ENCODE results near the gene TMCO1.
"Not testable (repeated sequence)": the region's sequence is repeated elsewhere in the genome, so short reads cannot be mapped to it uniquely, and the experiment has no call there.

The TMCO1 gene

GRCh38 chr1:165783519-165783918, 14.9 kb upstream of the TMCO1 start:
- not testable (repeated sequence) for H3K27me3 ChIP-seq (ENCODE audit: control insufficient read depth, insufficient read depth, low read length); H3K9me3 ChIP-seq (ENCODE audit: control insufficient read depth, insufficient read depth, low read length); H3K36me3 ChIP-seq (ENCODE audit: control insufficient read depth, insufficient read depth, low read length); DNase-seq (ENCODE audit: low read depth, low spot score); H3K27ac ChIP-seq (ENCODE audit: low read length); H3K4me3 ChIP-seq (ENCODE audit: low read length); H3K4me1 ChIP-seq (ENCODE audit: control insufficient read depth, insufficient read depth, low read length)
- no CpG with 5 or more reads among the region's 11 CpGs for WGBS (ENCODE audit: insufficient coverage, insufficient read length)

- H3K4me1 ChIP-seq (ENCODE audit: control insufficient read depth, insufficient read depth, low read length); H3K36me3 ChIP-seq (ENCODE audit: control insufficient read depth, insufficient read depth, low read length); H3K27me3 ChIP-seq (ENCODE audit: control insufficient read depth, insufficient read depth, low read length); DNase-seq (ENCODE audit: low read depth, low spot score); H3K4me3 ChIP-seq (ENCODE audit: low read length); H3K27ac ChIP-seq (ENCODE audit: low read length); H3K9me3 ChIP-seq (ENCODE audit: control insufficient read depth, insufficient read depth, low read length): not testable (repeated sequence)
- WGBS (ENCODE audit: insufficient coverage, insufficient read length) = no CpG with 5 or more reads among the region's 3 CpGs
These were observed 9.5 kb upstream of the TMCO1 start for GRCh38 chr1:165778197-165778596.

GRCh38 chr1:165773324-165773965, 4.8 kb upstream of the TMCO1 start:
- H3K9me3 ChIP-seq (ENCODE audit: control insufficient read depth, insufficient read depth, low read length) = no peaks in the 10 kb centered on the region
- no peaks in the 10 kb centered on the region for H3K4me1 ChIP-seq (ENCODE audit: control insufficient read depth, insufficient read depth, low read length)
- no peak overlapping the region for H3K4me3 ChIP-seq (ENCODE audit: low read length)
- no peak for DNase-seq (ENCODE audit: low read depth, low spot score)
- no CpG with 5 or more reads among the region's 9 CpGs for WGBS (ENCODE audit: insufficient coverage, insufficient read length)
- H3K27me3 ChIP-seq (ENCODE audit: control insufficient read depth, insufficient read depth, low read length) = no peaks in the 10 kb centered on the region
- H3K27ac ChIP-seq (ENCODE audit: low read length) = no peak overlapping the region
- H3K36me3 ChIP-seq (ENCODE audit: control insufficient read depth, insufficient read depth, low read length) = no peaks in the 10 kb centered on the region

GRCh38 chr1:165772739-165773138, 4.1 kb upstream of the TMCO1 start:
- Histone ChIP-seq H3K27ac (ENCODE audit: low read length) (no peak overlapping the region), H3K4me3 (ENCODE audit: low read length) (no peak overlapping the region), H3K9me3 (ENCODE audit: control insufficient read depth, insufficient read depth, low read length) (no peaks in the 10 kb centered on the region), H3K36me3 (ENCODE audit: control insufficient read depth, insufficient read depth, low read length) (no peaks in the 10 kb centered on the region), H3K27me3 (ENCODE audit: control insufficient read depth, insufficient read depth, low read length) (no peaks in the 10 kb centered on the region), H3K4me1 (ENCODE audit: control insufficient read depth, insufficient read depth, low read length) (no peaks in the 10 kb centered on the region)
- DNase-seq (ENCODE audit: low read depth, low spot score) = no peak
- 100% methylated on average over 3 of the region's 3 CpGs for WGBS (ENCODE audit: insufficient coverage, insufficient read length)

GRCh38 chr1:165764277-165764676, 4.4 kb downstream of the TMCO1 start:
- no peaks in the 10 kb centered on the region; the same call in 1 of the 2 replicates for H3K36me3 ChIP-seq (ENCODE audit: control insufficient read depth, insufficient read depth, low read length)
- H3K4me3 ChIP-seq (ENCODE audit: low read length) = no peak overlapping the region
- no peaks in the 10 kb centered on the region for H3K27me3 ChIP-seq (ENCODE audit: control insufficient read depth, insufficient read depth, low read length)
- DNase-seq (ENCODE audit: low read depth, low spot score) = no peak
- no peaks in the 10 kb centered on the region for H3K4me1 ChIP-seq (ENCODE audit: control insufficient read depth, insufficient read depth, low read length)
- WGBS (ENCODE audit: insufficient coverage, insufficient read length) = no CpG with 5 or more reads among the region's 1 CpG
- H3K9me3 ChIP-seq (ENCODE audit: control insufficient read depth, insufficient read depth, low read length) = no peaks in the 10 kb centered on the region
- no peak overlapping the region for H3K27ac ChIP-seq (ENCODE audit: low read length)

- Histone ChIP-seq H3K4me1 (ENCODE audit: control insufficient read depth, insufficient read depth, low read length) (no peaks in the 10 kb centered on the region), H3K36me3 (ENCODE audit: control insufficient read depth, insufficient read depth, low read length) (no peaks in the 10 kb centered on the region; the same call in 1 of the 2 replicates), H3K4me3 (ENCODE audit: low read length) (no peak overlapping the region), H3K27ac (ENCODE audit: low read length) (no peak overlapping the region), H3K27me3 (ENCODE audit: control insufficient read depth, insufficient read depth, low read length) (no peaks in the 10 kb centered on the region), H3K9me3 (ENCODE audit: control insufficient read depth, insufficient read depth, low read length) (no peaks in the 10 kb centered on the region)
- WGBS (ENCODE audit: insufficient coverage, insufficient read length) = no CpG with 5 or more reads among the region's 2 CpGs
- DNase-seq (ENCODE audit: low read depth, low spot score) = no peak
These were observed 5.2 kb downstream of the TMCO1 start for GRCh38 chr1:165763442-165763841.

GRCh38 chr1:165762725-165763124, 5.9 kb downstream of the TMCO1 start:
- H3K4me3 ChIP-seq (ENCODE audit: low read length) = no peak overlapping the region
- WGBS (ENCODE audit: insufficient coverage, insufficient read length) = no CpG with 5 or more reads among the region's 1 CpG
- DNase-seq (ENCODE audit: low read depth, low spot score) = no peak

GRCh38 chr1:165759095-165759494, 9.6 kb downstream of the TMCO1 start:
- no peaks in the 10 kb centered on the region for H3K36me3 ChIP-seq (ENCODE audit: control insufficient read depth, insufficient read depth, low read length)
- no peak overlapping the region for H3K27ac ChIP-seq (ENCODE audit: low read length)
- no peaks in the 10 kb centered on the region for H3K9me3 ChIP-seq (ENCODE audit: control insufficient read depth, insufficient read depth, low read length)
- no peaks in the 10 kb centered on the region for H3K4me1 ChIP-seq (ENCODE audit: control insufficient read depth, insufficient read depth, low read length)
- no peak for DNase-seq (ENCODE audit: low read depth, low spot score)
- no peak overlapping the region for H3K4me3 ChIP-seq (ENCODE audit: low read length)
- no peaks in the 10 kb centered on the region for H3K27me3 ChIP-seq (ENCODE audit: control insufficient read depth, insufficient read depth, low read length)

More at GRCh38 chr1:165762725-165763124, 5.9 kb downstream of the TMCO1 start:
- Histone ChIP-seq H3K36me3 (ENCODE audit: control insufficient read depth, insufficient read depth, low read length) (no peaks in the 10 kb centered on the region; the same call in 1 of the 2 replicates), H3K27me3 (ENCODE audit: control insufficient read depth, insufficient read depth, low read length) (no peaks in the 10 kb centered on the region), H3K9me3 (ENCODE audit: control insufficient read depth, insufficient read depth, low read length) (no peaks in the 10 kb centered on the region), H3K4me1 (ENCODE audit: control insufficient read depth, insufficient read depth, low read length) (no peaks in the 10 kb centered on the region), H3K27ac (ENCODE audit: low read length) (no peak overlapping the region)

GRCh38 chr1:165755393-165756010, 13.2 kb downstream of the TMCO1 start:
- no peak overlapping the region for H3K27ac ChIP-seq (ENCODE audit: low read length)
- no peak overlapping the region for H3K4me3 ChIP-seq (ENCODE audit: low read length)
- H3K4me1 ChIP-seq (ENCODE audit: control insufficient read depth, insufficient read depth, low read length) = no peaks in the 10 kb centered on the region
- H3K36me3 ChIP-seq (ENCODE audit: control insufficient read depth, insufficient read depth, low read length) = no peaks in the 10 kb centered on the region
- no peak for DNase-seq (ENCODE audit: low read depth, low spot score)
- H3K9me3 ChIP-seq (ENCODE audit: control insufficient read depth, insufficient read depth, low read length) = no peaks in the 10 kb centered on the region
- no peaks in the 10 kb centered on the region for H3K27me3 ChIP-seq (ENCODE audit: control insufficient read depth, insufficient read depth, low read length)

GRCh38 chr1:165753934-165754333, 14.7 kb downstream of the TMCO1 start:
- Histone ChIP-seq H3K36me3 (ENCODE audit: control insufficient read depth, insufficient read depth, low read length) (no peaks in the 10 kb centered on the region), H3K27me3 (ENCODE audit: control insufficient read depth, insufficient read depth, low read length) (no peaks in the 10 kb centered on the region)

GRCh38 chr1:165748550-165748949, 20.1 kb downstream of the TMCO1 start:
- Histone ChIP-seq H3K4me3 (ENCODE audit: low read length) (no peak overlapping the region), H3K27me3 (ENCODE audit: control insufficient read depth, insufficient read depth, low read length) (no peaks in the 10 kb centered on the region), H3K27ac (ENCODE audit: low read length) (no peak overlapping the region), H3K4me1 (ENCODE audit: control insufficient read depth, insufficient read depth, low read length) (no peaks in the 10 kb centered on the region), H3K36me3 (ENCODE audit: control insufficient read depth, insufficient read depth, low read length) (no peaks in the 10 kb centered on the region), H3K9me3 (ENCODE audit: control insufficient read depth, insufficient read depth, low read length) (no peaks in the 10 kb centered on the region)
- DNase-seq (ENCODE audit: low read depth, low spot score) = no peak
- WGBS (ENCODE audit: insufficient coverage, insufficient read length) = no CpG with 5 or more reads among the region's 1 CpG

More at GRCh38 chr1:165753934-165754333, 14.7 kb downstream of the TMCO1 start:
- Histone ChIP-seq H3K9me3 (ENCODE audit: control insufficient read depth, insufficient read depth, low read length) (no peaks in the 10 kb centered on the region), H3K4me3 (ENCODE audit: low read length) (no peak overlapping the region), H3K27ac (ENCODE audit: low read length) (no peak overlapping the region), H3K4me1 (ENCODE audit: control insufficient read depth, insufficient read depth, low read length) (no peaks in the 10 kb centered on the region)
- no peak for DNase-seq (ENCODE audit: low read depth, low spot score)

Measured in iPS DF 6.9 (cell line).